Measurements from ENCODE around the gene WDR49.

The WDR49 gene

DNA sequence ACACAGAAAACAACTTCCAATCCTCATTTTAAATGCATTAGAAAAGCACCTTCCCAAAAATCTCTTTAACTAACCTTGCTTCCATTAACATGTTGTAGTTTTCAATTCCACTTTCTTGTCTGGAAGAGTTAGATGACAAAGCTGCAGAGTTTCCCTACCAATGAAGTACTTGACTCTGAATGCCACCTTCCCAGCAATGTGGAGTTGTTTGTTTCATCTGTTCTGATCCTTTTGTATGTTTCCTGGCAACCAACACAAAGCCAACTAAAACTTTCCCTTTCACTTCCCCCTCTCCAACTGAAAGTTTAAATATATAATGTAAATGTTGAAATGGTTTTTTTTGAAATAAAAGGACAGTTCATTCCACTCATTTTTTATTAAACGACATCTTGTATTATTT, at the start of gene WDR49:
WDR49 (minus strand) TSS at position 183 of the 400 bp plus-strand sequence. CDS start 517 bp downstream, outside the sequence.
- no peak for DNase-seq (ENCODE audit: low spot score)

DNA sequence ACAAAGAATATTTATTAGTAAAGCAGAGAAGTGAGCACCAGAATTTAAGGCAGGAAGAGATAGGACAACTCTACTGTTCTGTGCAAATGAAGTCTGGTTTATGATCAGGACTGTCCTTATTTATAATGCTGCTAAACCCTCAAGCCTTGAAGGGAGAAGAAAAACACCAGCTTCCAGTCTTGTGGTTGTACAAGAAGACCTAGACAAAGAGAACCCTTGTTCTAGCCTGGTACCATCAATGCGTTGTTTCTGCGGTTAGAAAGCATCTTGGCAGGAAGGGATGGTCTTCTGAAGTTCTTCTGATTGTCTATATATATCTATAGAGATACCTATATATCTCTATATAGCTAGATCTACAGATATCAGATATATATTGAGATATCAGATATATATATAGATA, 47.2 kb upstream of the WDR49 start:
- DNase-seq (ENCODE audit: low spot score): no peak

- DNase-seq (ENCODE audit: low spot score): no peak
Measured at GRCh38 chr3:167700046-167700445, 46.3 kb upstream of the WDR49 start.

DNA sequence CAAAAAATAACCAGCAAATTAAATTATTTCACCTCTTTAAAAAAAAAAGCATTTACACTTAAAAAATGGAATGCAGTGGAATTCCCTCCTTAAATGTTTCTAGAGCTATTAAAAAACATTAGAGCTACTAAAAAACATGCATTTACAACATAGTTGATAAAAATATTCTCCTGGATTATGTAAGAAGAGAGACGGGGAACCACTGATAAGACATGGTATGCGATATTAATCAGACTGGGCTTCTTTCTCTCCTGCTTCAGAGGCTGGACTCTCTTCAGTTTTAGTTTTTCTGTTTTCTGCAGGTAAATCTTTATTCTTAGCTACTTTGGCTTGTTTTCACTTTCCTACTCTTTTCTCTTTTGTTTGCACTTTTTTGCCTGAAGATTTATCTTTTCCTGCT, 40.4 kb upstream of the WDR49 start:
- no peak for DNase-seq (ENCODE audit: low spot score)

DNA sequence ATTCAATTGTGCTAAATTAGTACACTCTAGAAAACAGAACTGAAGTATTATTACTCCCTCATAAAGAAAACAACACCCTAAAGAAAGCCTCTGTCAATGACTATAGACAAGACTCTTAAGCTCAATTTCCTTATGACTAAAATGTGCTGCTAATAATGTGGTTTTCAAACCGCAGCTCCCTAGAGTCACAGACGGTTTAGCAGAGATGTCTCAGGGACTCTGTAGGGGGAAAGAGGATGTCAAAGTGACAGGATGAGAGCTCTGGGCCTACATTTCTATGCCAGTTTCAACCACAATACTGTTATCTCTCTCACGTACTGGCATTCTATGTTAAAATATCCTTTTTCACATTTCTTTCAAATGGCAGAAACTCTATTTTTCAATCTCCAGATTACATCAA, 37.6 kb upstream of the WDR49 start:
- no peak for DNase-seq (ENCODE audit: low spot score)

- peak; percentile 52 for DNase-seq (ENCODE audit: low spot score)
Measured at GRCh38 chr3:167684388-167684993, 30.7 kb upstream of the WDR49 start.

DNA sequence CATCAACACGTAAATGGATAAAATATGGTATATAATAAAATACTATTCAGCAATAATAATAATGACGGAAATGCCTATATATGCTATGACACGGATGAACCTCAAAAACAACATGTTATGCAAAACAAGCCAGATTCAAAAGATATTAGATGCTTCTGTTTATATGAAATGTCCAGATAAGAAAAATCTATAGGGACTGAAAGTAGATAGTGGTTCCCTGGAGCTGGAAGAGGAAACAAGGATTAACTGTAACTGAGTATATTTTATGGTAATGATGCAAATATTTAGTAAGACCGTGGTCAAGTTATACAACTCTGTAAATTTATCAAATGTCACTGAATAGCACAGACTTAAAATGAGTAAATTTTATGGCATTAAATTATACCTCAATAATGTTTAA, 25.8 kb upstream of the WDR49 start:
- no peak for DNase-seq (ENCODE audit: low spot score)

- DNase-seq (ENCODE audit: low spot score): no peak
Measured at GRCh38 chr3:167675848-167676247, 22.1 kb upstream of the WDR49 start.

- DNase-seq (ENCODE audit: low spot score): no peak
Measured at GRCh38 chr3:167673221-167673620, 19.5 kb upstream of the WDR49 start.

DNA sequence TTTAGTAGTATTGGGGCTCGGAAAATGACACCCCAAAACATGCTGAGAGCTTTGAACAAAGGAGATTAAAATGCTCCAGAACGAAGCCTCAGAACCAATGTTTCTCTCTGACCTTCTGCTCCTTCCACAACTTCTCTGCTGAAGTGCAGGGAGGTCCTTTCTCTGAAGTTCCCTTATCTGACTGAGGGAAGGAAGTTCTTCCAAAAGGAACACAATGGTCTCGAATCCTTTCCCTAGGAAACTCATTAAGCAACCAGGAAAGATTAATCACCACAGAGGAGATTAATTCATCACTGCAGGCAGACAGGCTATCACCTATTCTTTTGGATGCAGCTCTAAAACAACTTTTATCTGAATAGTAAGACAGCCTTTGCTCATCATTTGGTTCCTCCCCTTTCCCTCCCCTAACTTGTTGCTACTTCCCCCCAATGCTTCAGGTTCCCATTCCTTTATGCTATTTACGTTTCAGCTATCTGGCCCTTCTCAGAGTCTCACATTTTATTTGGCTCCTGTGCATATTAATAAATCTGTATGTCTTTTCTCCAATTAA, 18.2 kb upstream of the WDR49 start:
- no peak for DNase-seq (ENCODE audit: low spot score)

- DNase-seq (ENCODE audit: low spot score): no peak
Measured at GRCh38 chr3:167669699-167670098, 16.0 kb upstream of the WDR49 start.

GRCh38 chr3:167668651-167669050, 14.9 kb upstream of the WDR49 start:
- DNase-seq (ENCODE audit: low spot score): no peak

DNA sequence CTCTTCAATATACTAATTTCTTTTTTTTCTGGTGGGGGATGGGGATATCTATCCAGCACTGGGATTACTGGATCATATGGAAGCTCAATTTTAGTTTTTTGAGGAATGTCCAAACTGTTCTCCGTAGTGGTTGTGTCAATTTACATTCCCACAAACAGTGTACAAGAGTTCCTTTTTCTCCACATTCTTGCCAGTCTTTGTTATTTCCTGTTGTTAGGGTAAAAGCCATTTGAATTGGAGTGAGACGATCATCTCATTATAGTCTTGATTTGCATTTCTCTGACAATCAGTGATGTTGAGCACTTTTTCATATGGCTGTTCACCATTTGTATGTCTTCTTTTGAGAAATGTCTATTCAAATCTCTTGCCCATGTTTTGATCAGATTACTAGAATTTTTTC, 12.8 kb upstream of the WDR49 start:
- DNase-seq (ENCODE audit: low spot score): no peak

GRCh38 chr3:167662919-167663400, 9.2 kb upstream of the WDR49 start:
- DNase-seq (ENCODE audit: low spot score): no peak

- no peak for DNase-seq (ENCODE audit: low spot score)
Measured at GRCh38 chr3:167657684-167658225, 4.0 kb upstream of the WDR49 start.

DNA sequence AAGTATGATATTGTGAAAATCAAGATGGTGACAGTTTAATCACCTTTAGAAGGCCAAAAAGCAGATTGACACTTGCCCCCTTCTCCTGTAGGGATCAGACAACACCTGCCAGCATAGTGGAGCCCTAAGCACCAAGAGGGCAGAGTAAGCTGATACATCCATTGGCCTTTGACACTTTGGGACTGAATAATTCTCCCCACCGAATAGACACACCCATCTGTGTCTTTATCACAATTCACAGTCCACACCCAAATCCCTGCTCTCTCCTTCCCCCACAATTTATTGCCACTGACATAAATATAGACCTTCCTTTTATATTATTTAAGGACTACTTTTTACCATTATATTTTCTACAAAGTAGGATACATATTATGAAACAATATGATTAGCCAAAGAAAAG, 3.1 kb upstream of the WDR49 start:
- no peak for DNase-seq (ENCODE audit: low spot score)

- DNase-seq (ENCODE audit: low spot score): no peak
Measured at GRCh38 chr3:167653155-167653554, 587 bp downstream of the WDR49 start.

- DNase-seq (ENCODE audit: low spot score): no peak
Measured at GRCh38 chr3:167651826-167652225, 1.9 kb downstream of the WDR49 start.

- no peak for DNase-seq (ENCODE audit: low spot score)
Measured at GRCh38 chr3:167650459-167650858, 3.3 kb downstream of the WDR49 start.

DNA sequence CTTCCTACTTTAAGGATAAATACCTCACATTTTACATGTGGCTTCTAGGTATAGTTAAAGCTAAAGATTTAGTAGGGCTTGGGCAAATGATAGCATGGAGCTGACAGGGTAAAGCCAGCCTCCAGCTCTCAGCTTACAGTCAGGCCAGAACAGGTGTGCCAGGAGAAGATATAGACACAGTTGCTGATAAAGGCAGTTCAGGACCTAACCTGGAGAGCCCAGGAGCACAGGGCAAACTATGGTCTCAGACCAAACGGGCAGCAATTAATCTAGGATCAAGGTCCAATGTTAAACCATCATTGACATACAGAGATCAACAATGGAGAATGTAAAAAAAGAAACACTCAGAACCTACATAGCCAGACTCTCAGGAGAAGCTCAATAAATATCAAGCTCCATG, 4.0 kb downstream of the WDR49 start:
- no peak for DNase-seq (ENCODE audit: low spot score)

DNA sequence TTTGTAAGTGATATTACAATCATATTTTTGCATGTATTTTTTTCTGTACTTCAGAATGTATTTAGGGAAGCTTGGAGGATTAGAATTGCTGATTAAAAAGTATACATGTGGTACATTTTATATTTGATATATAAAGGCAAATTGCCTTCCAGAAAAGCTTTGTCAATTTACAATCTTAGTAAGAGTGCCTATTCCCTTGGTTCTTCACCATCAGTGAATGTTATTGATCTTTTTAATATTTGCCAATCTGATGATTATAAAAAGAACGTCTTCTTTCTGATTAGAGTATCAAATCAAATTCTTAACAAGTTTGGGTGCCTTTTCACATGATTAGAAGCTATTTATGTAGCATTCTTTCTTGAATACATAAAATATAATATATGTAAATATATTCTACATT, 9.1 kb downstream of the WDR49 start:
- DNase-seq (ENCODE audit: low spot score): no peak

DNA sequence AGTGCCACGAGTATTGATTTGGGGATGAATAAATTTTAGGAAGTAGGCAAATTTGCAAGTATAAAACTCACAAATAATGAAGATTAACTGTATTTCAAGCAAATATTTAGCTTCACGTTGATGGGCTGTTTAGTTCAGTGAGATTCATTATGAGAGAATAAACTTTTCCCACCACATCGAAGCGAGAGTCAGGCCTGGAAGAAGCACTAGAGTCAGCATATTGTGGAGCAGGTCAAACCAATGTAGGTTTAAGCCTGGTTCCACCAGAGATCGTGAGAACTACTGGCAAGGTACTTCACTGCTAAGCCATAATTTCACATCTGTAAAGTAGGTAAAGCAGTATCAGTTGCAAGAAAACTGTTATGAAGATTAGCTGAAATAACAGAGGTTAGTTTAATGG, 22.3 kb downstream of the WDR49 start:
- no peak for DNase-seq (ENCODE audit: low spot score)

DNA sequence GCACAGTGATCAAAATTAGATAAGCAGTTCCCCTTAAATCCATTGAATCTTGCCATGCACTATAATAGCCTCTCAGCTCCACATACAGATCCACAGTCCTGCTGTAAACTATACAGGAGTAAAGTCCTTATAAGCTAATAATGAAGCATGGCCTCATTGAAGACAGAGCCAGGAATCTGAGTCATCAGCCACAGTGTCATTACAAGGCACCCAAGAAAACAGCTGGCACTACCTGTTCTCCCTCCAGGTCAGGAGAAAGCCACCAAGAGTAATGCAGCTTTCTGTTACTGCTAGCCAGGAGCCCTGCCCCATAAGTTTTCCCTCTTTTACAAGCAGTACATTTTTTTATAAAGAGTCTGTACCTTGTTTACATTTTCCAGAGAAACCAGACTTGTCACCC, 27.3 kb downstream of the WDR49 start:
- no peak for DNase-seq (ENCODE audit: low spot score)

DNA sequence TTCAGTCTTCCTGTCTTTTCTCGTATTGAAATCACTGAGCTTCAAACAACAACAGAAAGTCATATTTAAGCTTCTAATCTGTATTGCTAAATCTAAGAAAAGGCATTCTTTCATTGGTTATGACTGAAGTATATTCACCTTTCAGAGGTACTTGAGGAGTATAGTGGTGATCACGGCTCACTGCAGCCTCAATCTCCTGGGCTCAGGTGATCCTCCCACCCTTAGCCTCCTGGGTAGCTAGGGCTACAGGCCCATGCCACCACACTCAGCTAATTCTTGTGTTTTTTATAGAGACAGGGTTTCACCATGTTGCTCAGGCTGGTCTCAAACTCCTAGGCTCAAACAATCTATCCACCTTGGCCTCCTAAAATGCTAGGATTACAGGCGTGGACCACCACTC, 38.7 kb downstream of the WDR49 start:
- DNase-seq (ENCODE audit: low spot score): no peak
